Measurements from ENCODE around the gene LZTFL1.

The LZTFL1 gene

DNA sequence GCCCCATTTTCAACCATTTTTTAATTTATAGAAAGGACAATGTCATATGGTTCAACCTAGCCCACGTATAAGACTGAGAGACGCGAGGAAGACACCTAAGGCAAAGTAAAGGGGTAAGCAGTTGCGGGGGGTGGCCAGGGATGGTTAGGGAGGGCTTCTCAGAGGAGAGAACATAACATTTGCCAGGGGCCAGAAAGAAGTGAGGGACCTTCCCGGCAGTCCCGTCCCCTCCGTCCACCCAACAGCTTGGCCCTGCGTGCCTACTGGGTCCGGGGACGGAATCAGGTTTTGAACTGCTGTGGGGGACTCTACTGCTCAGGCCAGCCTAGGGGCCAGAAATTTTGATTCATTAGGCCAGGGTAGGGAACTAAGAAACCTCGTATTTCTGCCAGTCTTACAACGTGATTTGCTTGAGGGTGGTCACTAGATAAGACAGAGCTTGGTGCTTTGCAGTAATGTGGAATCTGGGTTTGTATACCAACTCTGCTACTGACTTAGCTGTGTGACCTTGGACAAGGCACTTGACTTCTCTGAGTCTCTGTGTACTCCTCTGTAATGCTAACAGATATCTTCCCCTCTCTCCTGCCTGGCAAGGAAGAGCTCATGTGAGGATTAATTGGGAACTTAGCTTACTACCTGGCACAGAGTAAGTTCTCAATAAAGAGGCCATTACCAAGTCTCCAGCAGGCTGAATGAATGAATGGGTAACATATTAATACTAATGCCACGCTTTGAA lies 44.8 kb downstream of the LZTFL1 start:
- TF ChIP-seq FOXP2 (optimal IDR thresholded peaks at IDR 0.05; ENCODE audit: control extremely low read depth, extremely low read length, insufficient read depth) = no peak
- no peak for TF ChIP-seq POLR2AphosphoS5 (IDR thresholded peaks at IDR 0.05; ENCODE audit: borderline replicate concordance, low read depth, low read length)
- no peak for TF ChIP-seq EZH2 (IDR thresholded peaks at IDR 0.05)
- Histone ChIP-seq H3K27ac (no peak overlapping the region), H3K4me3 (no peak overlapping the region; the same call in 1 of the 2 replicates), H3K9ac (ENCODE audit: insufficient read length) (no peak overlapping the region), H3K9me3 (ENCODE audit: low read depth, low read length) (no peaks in the 10 kb centered on the region), H3K36me3 (ENCODE audit: insufficient read depth, low read length) (no peaks in the 10 kb centered on the region)
- no peak for DNase-seq (ENCODE audit: low read depth, low spot score)

DNA sequence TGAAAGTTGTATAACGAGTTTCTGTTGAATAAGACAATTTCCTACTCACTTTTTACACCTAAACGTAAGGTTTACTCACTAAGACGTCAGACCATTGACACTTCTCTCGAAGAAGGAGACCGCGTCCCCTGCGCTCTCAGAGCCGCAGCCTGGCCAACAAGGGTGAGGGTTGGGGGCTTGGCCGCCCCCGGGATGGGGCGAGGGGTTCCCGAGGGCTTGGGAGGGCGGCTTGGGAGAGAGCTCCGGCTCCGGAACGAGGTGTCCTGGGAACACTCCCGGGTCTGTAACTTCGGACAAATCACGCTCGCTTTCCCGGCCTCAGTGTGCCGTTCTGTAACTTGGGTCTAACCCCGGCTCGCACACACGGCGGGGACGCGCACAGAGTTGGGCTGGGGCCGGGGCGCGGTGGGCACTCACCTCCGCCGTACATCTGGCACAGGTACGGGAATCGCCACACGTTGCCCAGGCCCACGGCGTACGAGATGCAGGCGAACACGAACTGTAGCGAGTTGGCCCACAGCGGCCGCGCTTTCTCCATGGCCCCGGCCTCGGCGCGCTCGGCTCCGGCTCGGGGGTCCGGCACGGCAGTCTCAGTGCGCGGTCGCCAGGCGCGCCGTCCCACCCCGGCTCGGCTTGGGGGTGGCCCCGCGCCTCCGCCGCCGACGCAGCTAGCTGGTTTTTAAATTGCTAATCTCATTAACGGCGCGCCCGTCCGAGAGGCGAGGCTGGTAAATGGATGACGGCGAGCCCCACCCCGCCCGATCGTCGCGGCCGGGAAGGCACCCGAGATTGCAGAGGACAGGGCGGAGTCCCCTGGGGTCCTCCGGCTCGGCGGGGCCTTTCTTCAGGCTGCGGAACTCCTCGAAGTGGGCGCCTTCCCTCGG lies 45.8 kb downstream of the LZTFL1 start, which contains the start of gene SLC6A20:
Gene SLC6A20, minus strand, starts transcription at position 655 of the 884 bp plus-strand sequence. Its CDS starts 117 bp downstream, at position 538.
- Histone ChIP-seq H3K9ac (ENCODE audit: insufficient read length) (no peak within 1 kb of the TSS), H3K36me3 (ENCODE audit: insufficient read depth, low read length) (no peaks in the 10 kb centered on the region), H3K9me3 (ENCODE audit: low read depth, low read length) (no peaks in the 10 kb centered on the region), H3K4me3 (peak within 1 kb of the TSS; percentile 33; the same call in 1 of the 2 replicates), H3K27ac (no peak within 1 kb of the TSS)
- DNase-seq (ENCODE audit: low read depth, low spot score) = no peak
- TF ChIP-seq FOXP2 (optimal IDR thresholded peaks at IDR 0.05; ENCODE audit: control extremely low read depth, extremely low read length, insufficient read depth) (no peak), EZH2 (IDR thresholded peaks at IDR 0.05) (no peak), POLR2AphosphoS5 (IDR thresholded peaks at IDR 0.05; ENCODE audit: borderline replicate concordance, low read depth, low read length) (no peak)

DNA sequence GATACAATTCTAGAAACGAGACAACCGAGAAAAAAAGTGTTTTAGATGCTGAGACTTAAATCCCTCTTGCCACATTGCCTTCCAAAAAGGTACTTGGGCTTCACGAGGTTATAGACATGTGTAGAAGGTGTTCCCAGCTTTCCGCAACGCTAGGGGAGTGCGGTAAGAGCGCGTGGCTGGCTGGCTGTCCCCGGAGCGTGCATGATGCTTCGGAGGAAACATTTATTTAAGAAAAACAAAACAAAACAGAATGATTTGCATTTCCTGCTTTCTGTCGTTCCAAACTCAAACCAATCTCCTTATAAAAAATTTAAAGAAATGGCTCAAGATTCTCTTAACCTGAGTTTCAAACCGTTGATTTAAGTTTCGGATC lies 46.4 kb downstream of the LZTFL1 start:
- Histone ChIP-seq H3K9ac (ENCODE audit: insufficient read length) (no peak overlapping the region), H3K4me3 (no peak overlapping the region), H3K9me3 (ENCODE audit: low read depth, low read length) (no peaks in the 10 kb centered on the region), H3K27ac (no peak overlapping the region), H3K36me3 (ENCODE audit: insufficient read depth, low read length) (no peaks in the 10 kb centered on the region)
- no peak for DNase-seq (ENCODE audit: low read depth, low spot score)
- TF ChIP-seq EZH2 (IDR thresholded peaks at IDR 0.05) (no peak), FOXP2 (optimal IDR thresholded peaks at IDR 0.05; ENCODE audit: control extremely low read depth, extremely low read length, insufficient read depth) (no peak)

- TF ChIP-seq POLR2AphosphoS5 (IDR thresholded peaks at IDR 0.05; ENCODE audit: borderline replicate concordance, low read depth, low read length) (no peak), EZH2 (IDR thresholded peaks at IDR 0.05) (no peak), FOXP2 (optimal IDR thresholded peaks at IDR 0.05; ENCODE audit: control extremely low read depth, extremely low read length, insufficient read depth) (no peak)
- no peak for DNase-seq (ENCODE audit: low read depth, low spot score)
- no peak overlapping the region for H3K4me3 ChIP-seq
- no peaks in the 10 kb centered on the region for H3K9me3 ChIP-seq (ENCODE audit: low read depth, low read length)
- H3K27ac ChIP-seq = no peak overlapping the region
- no peak overlapping the region for H3K9ac ChIP-seq (ENCODE audit: insufficient read length)
- H3K36me3 ChIP-seq (ENCODE audit: insufficient read depth, low read length) = no peaks in the 10 kb centered on the region
Measured at GRCh38 chr3:45794660-45795059, 47.3 kb downstream of the LZTFL1 start.

DNA sequence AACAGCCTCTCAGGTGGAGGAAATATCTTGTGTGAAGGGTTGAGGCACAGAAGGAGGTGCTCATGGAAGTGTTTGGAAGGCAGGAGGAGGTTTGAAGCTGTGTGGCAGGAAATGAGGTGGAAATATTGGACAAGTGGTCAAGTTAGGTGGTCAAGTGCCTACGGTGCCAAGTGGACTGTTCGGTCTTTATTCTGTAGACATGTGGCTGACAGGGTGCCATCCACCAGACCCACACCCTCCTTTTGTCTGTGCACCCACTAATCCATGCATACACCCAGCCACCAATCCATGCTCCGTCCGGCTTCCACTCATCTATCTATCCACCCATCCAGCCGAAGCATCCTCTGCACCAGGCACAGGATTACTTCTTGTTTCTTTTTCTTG lies 47.8 kb downstream of the LZTFL1 start:
- H3K9me3 ChIP-seq (ENCODE audit: low read depth, low read length) = no peaks in the 10 kb centered on the region
- TF ChIP-seq POLR2AphosphoS5 (IDR thresholded peaks at IDR 0.05; ENCODE audit: borderline replicate concordance, low read depth, low read length) (no peak), EZH2 (IDR thresholded peaks at IDR 0.05) (no peak), FOXP2 (optimal IDR thresholded peaks at IDR 0.05; ENCODE audit: control extremely low read depth, extremely low read length, insufficient read depth) (no peak)
- H3K36me3 ChIP-seq (ENCODE audit: insufficient read depth, low read length) = no peaks in the 10 kb centered on the region
- H3K4me3 ChIP-seq = no peak overlapping the region
- no peak for DNase-seq (ENCODE audit: low read depth, low spot score)
- H3K27ac ChIP-seq = no peak overlapping the region
- no peak overlapping the region for H3K9ac ChIP-seq (ENCODE audit: insufficient read length)

GRCh38 chr3:45793482-45794176 lies 48.3 kb downstream of the LZTFL1 start:
- no peak overlapping the region for H3K9ac ChIP-seq (ENCODE audit: insufficient read length)
- H3K36me3 ChIP-seq (ENCODE audit: insufficient read depth, low read length) = no peaks in the 10 kb centered on the region
- H3K27ac ChIP-seq = no peak overlapping the region
- no peak overlapping the region for H3K4me3 ChIP-seq
- TF ChIP-seq EZH2 (IDR thresholded peaks at IDR 0.05) (no peak), FOXP2 (optimal IDR thresholded peaks at IDR 0.05; ENCODE audit: control extremely low read depth, extremely low read length, insufficient read depth) (no peak), POLR2AphosphoS5 (IDR thresholded peaks at IDR 0.05; ENCODE audit: borderline replicate concordance, low read depth, low read length) (no peak)
- no peak for DNase-seq (ENCODE audit: low read depth, low spot score)
- H3K9me3 ChIP-seq (ENCODE audit: low read depth, low read length) = no peaks in the 10 kb centered on the region

GRCh38 chr3:45792516-45793172 lies 49.3 kb downstream of the LZTFL1 start:
- Histone ChIP-seq H3K27ac (no peak overlapping the region), H3K36me3 (ENCODE audit: insufficient read depth, low read length) (no peaks in the 10 kb centered on the region), H3K4me3 (no peak overlapping the region), H3K9ac (ENCODE audit: insufficient read length) (no peak overlapping the region), H3K9me3 (ENCODE audit: low read depth, low read length) (no peaks in the 10 kb centered on the region)
- TF ChIP-seq EZH2 (IDR thresholded peaks at IDR 0.05) = no peak
- TF ChIP-seq FOXP2 (optimal IDR thresholded peaks at IDR 0.05; ENCODE audit: control extremely low read depth, extremely low read length, insufficient read depth) = no peak
- no peak for TF ChIP-seq POLR2AphosphoS5 (IDR thresholded peaks at IDR 0.05; ENCODE audit: borderline replicate concordance, low read depth, low read length)
- no peak for DNase-seq (ENCODE audit: low read depth, low spot score)

Data from SK-N-MC (cell line).